HepG2 (cell line): Measurements from ENCODE around the gene MGAT5. TPM values are rescaled to one million over a fixed set of nuclear protein-coding genes. Genes with fewer than 3 reads are reported as not detected.

Source experiments
- ATAC-seq: fragments of 200-7000 bp; cut with Tn5 transposase; 3 replicates; pipeline ENCODE4 v1.9.1; 2020; ENCODE audit warnings: mild to moderate bottlenecking, moderate library complexity
- BruUV-seq: library from RNA; stranded (reverse); fragments of 400-500 nt; replicated peaks from 2 replicates; lab custom pipeline; 2021; lab: Mats Ljungman, UMichigan
- CTCF ChIA-PET: fragments of 300-600 bp; formaldehyde crosslinking; extraction: SDS; loops from one replicate; lab custom pipeline; 2021; ENCODE audit warnings: low total read pairs, inconsistent platforms, low intra/inter-chr PET ratio; lab: Yijun Ruan, JAX
- POLR2A ChIA-PET: fragments of 350-600 bp; sonication (Branson Sonifier 250); formaldehyde crosslinking; loops from one replicate; lab custom pipeline; 2020; ENCODE audit warnings: antibody characterized with exemption, inconsistent platforms; lab: Yijun Ruan, JAX
- DNase-seq: peaks from one replicate; pipeline ENCODE4 v3.0.0-alpha.2; 2015; ENCODE audit warnings: low spot score
- FAIRE-seq: peaks from 3 replicates; lab custom pipeline; 2011; peaks lifted over from hg19 to GRCh38; lab: Jason Lieb, UNC
- H2AFZ ChIP-seq: one replicate; pipeline ENCODE4 v1.6.1; 2011; ENCODE audit warnings: low read length, inconsistent platforms
- H3K27ac ChIP-seq: fragments of 300-600 bp; 3 replicates; pipeline ENCODE4 v1.8.0; 2011; ENCODE audit warnings: mixed run types, mild to moderate bottlenecking, mixed read lengths, low read length, inconsistent platforms; ENCODE audit not compliant: insufficient read depth; ENCODE audit errors: extremely low read length
- H3K27me3 ChIP-seq, 2 experiments: fragments of 200-600 bp in 1 of 2; 2 replicates in 1 of 2; 3 replicates in 1 of 2; pipeline versions ENCODE4 v1.6.0 to v1.8.0; 2011; ENCODE audit warnings: low read length in 2 of 2, mild to moderate bottlenecking in 2 of 2, moderate library complexity in 2 of 2, inconsistent platforms in 1 of 2; ENCODE audit not compliant: insufficient read depth in 2 of 2, control insufficient read depth in 1 of 2
- H3K36me3 ChIP-seq, 2 experiments: fragments of 200-600 bp in 1 of 2; replicated peaks in 1 of 2; 2 replicates in 1 of 2; 3 replicates in 1 of 2; pipeline versions ENCODE4 v1.5.1 to v1.8.0; 2011; ENCODE audit warnings: low read length in 2 of 2, inconsistent platforms in 1 of 2; ENCODE audit not compliant: insufficient read depth in 2 of 2, control insufficient read depth in 1 of 2
- H3K4me1 ChIP-seq: 2 replicates; pipeline ENCODE4 v1.5.1; 2012; ENCODE audit warnings: low read length, inconsistent platforms; ENCODE audit not compliant: insufficient read depth
- H3K4me2 ChIP-seq: 2 replicates; pipeline ENCODE4 v1.6.0; 2011; ENCODE audit warnings: low read depth, low read length, inconsistent platforms
- H3K4me3 ChIP-seq, 3 experiments: fragments of 200-600 bp in 1 of 3; sonication (generic), shearing (Covaris generic) in 1 of 3; replicated peaks in 1 of 3; 2 replicates each; pipeline ENCODE4 v1.5.1; 2011 to 2016; ENCODE audit warnings: low read length in 3 of 3, inconsistent platforms in 2 of 3, low read depth in 2 of 3, mild to moderate bottlenecking in 2 of 3, control low read depth in 1 of 3, mixed read lengths in 1 of 3; ENCODE audit not compliant: insufficient read depth in 1 of 3
- H3K79me2 ChIP-seq: one replicate; pipeline ENCODE4 v1.6.1; 2011; ENCODE audit warnings: low read length, inconsistent platforms; ENCODE audit not compliant: insufficient read depth
- H3K9ac ChIP-seq: 2 replicates; pipeline ENCODE4 v1.6.0; 2011; ENCODE audit warnings: mild to moderate bottlenecking, low read depth, low read length, inconsistent platforms; ENCODE audit not compliant: insufficient read depth
- H3K9me3 ChIP-seq: 2 replicates; pipeline ENCODE4 v1.5.1; 2012; ENCODE audit warnings: mild to moderate bottlenecking, low read length
- H4K20me1 ChIP-seq: 2 replicates; pipeline ENCODE4 v1.6.0; 2011; ENCODE audit warnings: inconsistent platforms, mild to moderate bottlenecking, low read length, moderate library complexity; ENCODE audit not compliant: insufficient read depth
- AKAP8 ChIP-seq: sonication (generic); formaldehyde crosslinking; IDR thresholded peaks from 2 replicates; pipeline ENCODE4 v1.5.1; 2020; ENCODE audit warnings: mild to moderate bottlenecking, missing genetic modification reagents
- ARNTL ChIP-seq: sonication (generic); formaldehyde crosslinking; IDR thresholded peaks from 2 replicates; pipeline ENCODE4 v1.4.0; 2020; ENCODE audit warnings: mild to moderate bottlenecking, missing genetic modification reagents
- CBX2 ChIP-seq, 2 experiments: fragments of 200-600 bp in 1 of 2; sonication (generic); formaldehyde crosslinking in 1 of 2; IDR thresholded peaks; 2 replicates each; pipeline versions ENCODE4 v1.7.0 to v1.8.1; 2018 to 2022; ENCODE audit warnings: low read depth in 2 of 2, low read length in 1 of 2, mild to moderate bottlenecking in 1 of 2, missing genetic modification reagents in 1 of 2
- KLF13 ChIP-seq: sonication (generic); formaldehyde crosslinking; IDR thresholded peaks from 2 replicates; pipeline ENCODE4 v1.4.0; 2020; ENCODE audit warnings: mild to moderate bottlenecking, missing genetic modification reagents
- MAFF ChIP-seq: IDR thresholded peaks from 2 replicates; pipeline ENCODE4 v1.6.1; 2011; ENCODE audit warnings: low read depth, low read length, improper control_type of control experiment
- PHB2 ChIP-seq: fragments of 450-650 bp; IDR thresholded peaks from 2 replicates; pipeline ENCODE4 v1.6.1; 2018; ENCODE audit not compliant: partially characterized antibody
- SP5 ChIP-seq: IDR thresholded peaks from 2 replicates; pipeline ENCODE4 v1.6.1; 2016; ENCODE audit warnings: low read depth, borderline replicate concordance
- TBX2 ChIP-seq: sonication (generic); formaldehyde crosslinking; IDR thresholded peaks from 2 replicates; pipeline ENCODE4 v1.5.0; 2020; ENCODE audit warnings: missing genetic modification reagents, mild to moderate bottlenecking, borderline replicate concordance
- ZNF24 ChIP-seq: fragments of 450-650 bp; IDR thresholded peaks from 2 replicates; pipeline ENCODE4 v1.6.1; 2017; ENCODE audit warnings: antibody characterized with exemption, mild to moderate bottlenecking
- ZNF326 ChIP-seq: sonication (generic); formaldehyde crosslinking; IDR thresholded peaks from 2 replicates; pipeline ENCODE4 v1.4.0; 2020; ENCODE audit warnings: missing genetic modification reagents, borderline replicate concordance
- ZNF768 ChIP-seq: sonication (generic); formaldehyde crosslinking; IDR thresholded peaks from 2 replicates; pipeline ENCODE4 v1.4.0; 2020; ENCODE audit warnings: missing genetic modification reagents
- WGBS: methylation state at CpG from one replicate; pipeline ENCODE4 v1.1.6; 2017; ENCODE audit warnings: low lambda C conversion rate; 5-methylcytosine and 5-hydroxymethylcytosine counted together
- in situ Hi-C: cut with HindIII; loops from 2 replicates; pipeline ENCODE4 v1.10.0; 2017; ENCODE audit warnings: low pct_unique_long_range_greater_than_20kb; ENCODE audit not compliant: extremely low pct_ligation_motif_present
- intact Hi-C: fragments of 100-400 bp; cut with micrococcal nuclease; formaldehyde crosslinking; loops from one replicate; pipeline ENCODE4 v1.10.0; 2022; ENCODE audit not compliant: unreplicated experiment
- polyA plus RNA-seq, 8 experiments: library from polyadenylated mRNA; depleted of rRNA in 3 of 8; stranded (reverse) in 7 of 8; unstranded in 1 of 8; fragments of >200 nt; fragmentation: Illumina TruSeq in 4 of 8; extraction: Trizol in 4 of 8; gene quantifications; 2 replicates each; pipeline versions ENCODE4 v1.2.1 to v1.2.3, GENCODE V29; 2011 to 2016; ENCODE audit warnings: low read depth in 4 of 8, missing spikeins in 1 of 8, mixed read lengths in 1 of 8; ENCODE audit not compliant: insufficient read depth in 1 of 8
- total RNA-seq, 5 experiments: library from RNA; depleted of rRNA; stranded (reverse); fragments of >200 nt; fragmentation: Illumina TruSeq; extraction: Trizol; gene quantifications; 2 replicates each; pipeline ENCODE4 v1.2.3, GENCODE V29; 2016; ENCODE audit warnings: low read depth in 1 of 5
- TF ChIP-seq, protein P1 (sequence below): sonication (generic); formaldehyde crosslinking; IDR thresholded peaks from 2 replicates; pipeline ENCODE4 v1.4.0; 2020; ENCODE audit warnings: mild to moderate bottlenecking, low read depth, missing genetic modification reagents
- TF ChIP-seq, protein P2 (sequence below): sonication (generic); formaldehyde crosslinking; IDR thresholded peaks from 2 replicates; pipeline ENCODE4 v1.8.1; 2023; ENCODE audit warnings: mild to moderate bottlenecking, missing genetic modification reagents
- TF ChIP-seq, protein P3 (sequence below): IDR thresholded peaks from 2 replicates; pipeline ENCODE4 v1.6.1; 2016; ENCODE audit warnings: missing genetic modification reagents, missing compliant biosample characterization
- TF ChIP-seq, protein P4 (sequence below): sonication (generic); formaldehyde crosslinking; IDR thresholded peaks from 2 replicates; pipeline ENCODE4 v1.4.0; 2020; ENCODE audit warnings: mild to moderate bottlenecking, missing genetic modification reagents

The MGAT5 gene
- total and polyA plus RNA-seq, 2 of the 13 experiments (the other 11 are each of a cell fraction or from before 2014, with no cell fraction given), result 33.1 to 60.2 TPM

DNA sequence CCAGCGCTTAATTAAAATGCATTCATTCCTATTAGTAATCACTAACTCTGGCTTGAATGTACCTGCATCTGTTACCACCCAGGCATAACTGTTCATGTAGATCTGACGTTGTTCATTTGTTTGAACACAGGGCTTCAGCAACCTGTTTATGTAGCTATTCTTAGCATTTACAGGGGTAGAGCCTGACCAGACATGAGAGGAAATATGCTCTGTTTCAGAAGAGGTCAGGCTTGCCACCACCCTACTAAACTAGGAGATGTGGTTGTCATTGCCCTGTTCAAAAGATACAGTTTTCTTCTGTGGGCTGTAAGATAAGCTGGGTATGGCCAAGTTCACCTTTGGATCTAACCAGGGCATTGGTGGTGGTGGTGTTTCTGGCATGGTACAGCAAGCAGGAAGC is 8.8 kb downstream of the MGAT5 start:
- CTCF ChIA-PET, result no interaction called here
- DNase-seq, result no peak
- TF ChIP-seq, protein P1, sequence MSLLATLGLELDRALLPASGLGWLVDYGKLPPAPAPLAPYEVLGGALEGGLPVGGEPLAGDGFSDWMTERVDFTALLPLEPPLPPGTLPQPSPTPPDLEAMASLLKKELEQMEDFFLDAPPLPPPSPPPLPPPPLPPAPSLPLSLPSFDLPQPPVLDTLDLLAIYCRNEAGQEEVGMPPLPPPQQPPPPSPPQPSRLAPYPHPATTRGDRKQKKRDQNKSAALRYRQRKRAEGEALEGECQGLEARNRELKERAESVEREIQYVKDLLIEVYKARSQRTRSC, result no peak
- TF ChIP-seq ZNF326 (no peak), TBX2 (CRISPR knock-in tag) (no peak), MAFF (no peak), ZNF24 (no peak), SP5 (CRISPR knock-in tag) (no peak), KLF13 (no peak), CBX2 (IDR thresholded peaks at IDR 0.05; ENCODE audit: low read depth, low read length) (no peak), CBX2 (CRISPR knock-in tag; IDR thresholded peaks at IDR 0.05; ENCODE audit: low read depth) (no peak), ZNF768 (CRISPR knock-in tag) (no peak), PHB2 (no peak), ARNTL (CRISPR knock-in tag) (no peak), AKAP8 (CRISPR knock-in tag) (no peak)
- TF ChIP-seq, protein P2, sequence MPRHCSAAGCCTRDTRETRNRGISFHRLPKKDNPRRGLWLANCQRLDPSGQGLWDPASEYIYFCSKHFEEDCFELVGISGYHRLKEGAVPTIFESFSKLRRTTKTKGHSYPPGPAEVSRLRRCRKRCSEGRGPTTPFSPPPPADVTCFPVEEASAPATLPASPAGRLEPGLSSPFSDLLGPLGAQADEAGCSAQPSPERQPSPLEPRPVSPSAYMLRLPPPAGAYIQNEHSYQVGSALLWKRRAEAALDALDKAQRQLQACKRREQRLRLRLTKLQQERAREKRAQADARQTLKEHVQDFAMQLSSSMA (CRISPR knock-in tag), result no peak
- TF ChIP-seq, protein P3, sequence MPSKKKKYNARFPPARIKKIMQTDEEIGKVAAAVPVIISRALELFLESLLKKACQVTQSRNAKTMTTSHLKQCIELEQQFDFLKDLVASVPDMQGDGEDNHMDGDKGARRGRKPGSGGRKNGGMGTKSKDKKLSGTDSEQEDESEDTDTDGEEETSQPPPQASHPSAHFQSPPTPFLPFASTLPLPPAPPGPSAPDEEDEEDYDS (CRISPR knock-in tag), result no peak
- TF ChIP-seq, protein P4, sequence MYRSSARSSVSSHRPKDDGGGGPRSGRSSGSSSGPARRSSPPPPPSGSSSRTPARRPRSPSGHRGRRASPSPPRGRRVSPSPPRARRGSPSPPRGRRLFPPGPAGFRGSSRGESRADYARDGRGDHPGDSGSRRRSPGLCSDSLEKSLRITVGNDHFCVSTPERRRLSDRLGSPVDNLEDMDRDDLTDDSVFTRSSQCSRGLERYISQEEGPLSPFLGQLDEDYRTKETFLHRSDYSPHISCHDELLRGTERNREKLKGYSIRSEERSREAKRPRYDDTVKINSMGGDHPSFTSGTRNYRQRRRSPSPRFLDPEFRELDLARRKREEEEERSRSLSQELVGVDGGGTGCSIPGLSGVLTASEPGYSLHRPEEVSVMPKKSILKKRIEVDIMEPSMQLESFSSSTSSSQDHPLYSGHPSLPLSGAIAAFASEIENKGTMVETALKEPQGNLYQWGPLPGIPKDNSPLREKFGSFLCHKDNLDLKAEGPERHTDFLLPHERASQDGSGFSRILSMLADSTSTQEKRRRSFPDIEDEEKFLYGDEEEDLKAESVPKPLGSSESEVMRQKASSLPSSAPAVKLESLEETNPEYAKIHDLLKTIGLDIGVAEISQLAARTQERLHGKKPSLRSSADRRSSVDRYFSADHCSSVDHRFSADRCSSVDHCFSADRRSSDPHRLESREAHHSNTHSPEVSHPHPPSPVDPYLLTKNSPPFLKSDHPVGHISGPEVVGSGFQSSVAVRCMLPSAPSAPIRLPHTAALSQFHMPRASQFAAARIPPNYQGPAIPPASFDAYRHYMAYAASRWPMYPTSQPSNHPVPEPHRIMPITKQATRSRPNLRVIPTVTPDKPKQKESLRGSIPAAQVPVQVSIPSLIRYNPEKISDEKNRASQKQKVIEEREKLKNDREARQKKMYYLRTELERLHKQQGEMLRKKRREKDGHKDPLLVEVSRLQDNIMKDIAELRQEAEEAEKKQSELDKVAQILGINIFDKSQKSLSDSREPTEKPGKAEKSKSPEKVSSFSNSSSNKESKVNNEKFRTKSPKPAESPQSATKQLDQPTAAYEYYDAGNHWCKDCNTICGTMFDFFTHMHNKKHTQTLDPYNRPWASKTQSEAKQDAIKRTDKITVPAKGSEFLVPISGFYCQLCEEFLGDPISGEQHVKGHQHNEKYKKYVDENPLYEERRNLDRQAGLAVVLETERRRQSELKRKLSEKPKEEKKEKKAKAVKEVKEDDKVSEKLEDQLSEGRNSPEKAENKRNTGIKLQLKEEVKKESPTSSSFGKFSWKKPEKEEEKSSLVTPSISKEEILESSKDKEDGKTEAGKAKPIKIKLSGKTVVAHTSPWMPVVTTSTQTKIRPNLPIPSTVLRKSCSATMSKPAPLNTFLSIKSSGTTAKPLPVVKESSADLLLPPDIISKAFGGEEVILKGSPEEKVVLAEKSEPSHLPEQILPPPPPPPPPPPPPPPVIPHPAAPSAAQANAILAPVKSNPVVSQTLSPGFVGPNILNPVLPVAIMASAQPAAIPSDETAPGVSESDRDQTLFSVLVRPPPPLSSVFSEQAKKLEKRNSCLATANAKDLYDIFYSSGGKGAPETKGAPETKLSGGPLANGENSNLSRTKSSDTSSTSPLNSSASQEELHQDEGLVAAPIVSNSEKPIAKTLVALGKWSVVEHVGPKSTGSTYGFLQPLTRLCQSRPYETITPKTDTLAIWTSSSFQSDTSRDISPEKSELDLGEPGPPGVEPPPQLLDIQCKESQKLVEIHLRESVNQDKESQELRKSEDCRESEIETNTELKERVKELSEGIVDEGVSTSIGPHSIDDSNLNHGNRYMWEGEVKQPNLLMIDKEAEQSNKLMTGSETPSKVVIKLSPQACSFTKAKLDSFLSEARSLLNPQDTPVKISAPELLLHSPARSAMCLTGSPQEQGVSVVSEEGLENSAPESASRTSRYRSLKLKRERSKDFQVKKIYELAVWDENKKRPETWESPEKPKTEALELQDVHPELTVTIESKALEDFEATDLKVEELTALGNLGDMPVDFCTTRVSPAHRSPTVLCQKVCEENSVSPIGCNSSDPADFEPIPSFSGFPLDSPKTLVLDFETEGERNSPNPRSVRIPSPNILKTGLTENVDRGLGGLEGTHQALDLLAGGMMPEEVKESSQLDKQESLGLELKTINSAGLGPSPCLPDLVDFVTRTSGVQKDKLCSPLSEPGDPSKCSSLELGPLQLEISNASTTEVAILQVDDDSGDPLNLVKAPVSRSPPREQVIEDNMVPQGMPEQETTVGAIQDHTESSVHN, result no peak
- ATAC-seq, result no peak
- no peaks in the 10 kb centered on the region for H3K9me3 ChIP-seq
- in situ Hi-C loops, result no loop called here
- H3K36me3 ChIP-seq, result peaks cover 9 to 11% of the 10 kb centered on the region in 2 experiments; a peak in 3 of 5 replicates
- WGBS, result 92% methylated on average over 2 of the region's 2 CpGs
- H3K27ac ChIP-seq, result no peak overlapping the region
- no peak overlapping the region for H3K4me2 ChIP-seq
- H4K20me1 ChIP-seq, result no peaks in the 10 kb centered on the region
- no peak overlapping the region for H3K9ac ChIP-seq
- no peak overlapping the region for H3K4me3 ChIP-seq
- FAIRE-seq, result no peak
- H3K4me1 ChIP-seq, result peaks cover 15% of the 10 kb centered on the region
- no peaks in the 10 kb centered on the region for H3K27me3 ChIP-seq
- H3K79me2 ChIP-seq, result no peaks in the 10 kb centered on the region
- H2AFZ ChIP-seq, result no peak overlapping the region
- POLR2A ChIA-PET, result no interaction called here
- BruUV-seq, result no TSS peak
- intact Hi-C loops, result no loop called here
